HG03175 (cell line): ENCODE measurements around the gene EVX2.

ENCODE experiments used
- ATAC-seq: cut with Tn5 transposase; IDR thresholded peaks from one replicate; pipeline ENCODE4 v1.9.1; 2021; ENCODE audit warnings: mild to moderate bottlenecking, moderate library complexity; ENCODE audit not compliant: unreplicated experiment

Gene EVX2

GRCh38 chr2:176067589-176068418 is 16.0 kb downstream of the EVX2 start:
- no peak for ATAC-seq

GRCh38 chr2:176066645-176067588 is 16.8 kb downstream of the EVX2 start:
- no peak for ATAC-seq

- ATAC-seq, result no peak
These were observed 19.8 kb downstream of the EVX2 start for GRCh38 chr2:176063958-176064357.

GRCh38 chr2:176056406-176056805 is 27.4 kb downstream of the EVX2 start:
- ATAC-seq, result no peak

GRCh38 chr2:176039375-176039774 is 44.4 kb downstream of the EVX2 start:
- ATAC-seq, result no peak

- no peak for ATAC-seq
These were observed 45.1 kb downstream of the EVX2 start for GRCh38 chr2:176038694-176039093.

- ATAC-seq, result no peak
These were observed 48.6 kb downstream of the EVX2 start for GRCh38 chr2:176035013-176035691.

- no peak for ATAC-seq
These were observed 56.0 kb downstream of the EVX2 start for GRCh38 chr2:176027806-176028205.
